ENCODE data around the gene KRT7.
"Not testable (repeated sequence)": the region's sequence is repeated elsewhere in the genome, so short reads cannot be mapped to it uniquely, and the experiment has no call there.

Gene KRT7

DNA sequence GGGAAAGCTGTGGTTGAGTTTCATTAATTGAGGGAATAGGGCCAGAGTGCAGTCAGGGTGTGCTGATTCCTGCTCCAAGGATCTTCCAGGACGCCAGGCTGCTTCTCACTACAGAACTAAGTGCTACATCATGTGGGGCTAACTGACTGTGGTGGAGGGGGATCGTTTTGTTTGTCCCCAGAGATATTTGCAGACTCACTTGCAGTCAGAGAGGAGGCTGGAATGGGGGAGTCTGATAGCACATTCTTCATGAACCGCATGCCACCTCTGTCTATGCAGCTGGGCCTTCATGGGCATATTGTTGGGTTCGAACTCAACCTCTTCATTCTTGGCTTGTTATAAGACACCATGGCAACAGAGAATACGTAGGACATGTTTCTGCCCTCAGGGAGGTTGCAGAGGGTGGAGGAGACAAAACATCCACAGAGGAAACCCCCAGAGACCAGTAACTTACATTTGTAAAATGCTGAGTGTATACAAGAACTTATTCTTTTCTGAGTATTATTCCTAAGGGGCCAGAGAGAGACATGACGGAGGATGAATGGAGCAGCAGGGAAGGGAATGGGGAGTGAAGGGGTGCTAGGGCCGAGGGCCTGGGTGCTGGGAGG is 13.0 kb downstream of the KRT7 start:
- DNase-seq: no peak

DNA sequence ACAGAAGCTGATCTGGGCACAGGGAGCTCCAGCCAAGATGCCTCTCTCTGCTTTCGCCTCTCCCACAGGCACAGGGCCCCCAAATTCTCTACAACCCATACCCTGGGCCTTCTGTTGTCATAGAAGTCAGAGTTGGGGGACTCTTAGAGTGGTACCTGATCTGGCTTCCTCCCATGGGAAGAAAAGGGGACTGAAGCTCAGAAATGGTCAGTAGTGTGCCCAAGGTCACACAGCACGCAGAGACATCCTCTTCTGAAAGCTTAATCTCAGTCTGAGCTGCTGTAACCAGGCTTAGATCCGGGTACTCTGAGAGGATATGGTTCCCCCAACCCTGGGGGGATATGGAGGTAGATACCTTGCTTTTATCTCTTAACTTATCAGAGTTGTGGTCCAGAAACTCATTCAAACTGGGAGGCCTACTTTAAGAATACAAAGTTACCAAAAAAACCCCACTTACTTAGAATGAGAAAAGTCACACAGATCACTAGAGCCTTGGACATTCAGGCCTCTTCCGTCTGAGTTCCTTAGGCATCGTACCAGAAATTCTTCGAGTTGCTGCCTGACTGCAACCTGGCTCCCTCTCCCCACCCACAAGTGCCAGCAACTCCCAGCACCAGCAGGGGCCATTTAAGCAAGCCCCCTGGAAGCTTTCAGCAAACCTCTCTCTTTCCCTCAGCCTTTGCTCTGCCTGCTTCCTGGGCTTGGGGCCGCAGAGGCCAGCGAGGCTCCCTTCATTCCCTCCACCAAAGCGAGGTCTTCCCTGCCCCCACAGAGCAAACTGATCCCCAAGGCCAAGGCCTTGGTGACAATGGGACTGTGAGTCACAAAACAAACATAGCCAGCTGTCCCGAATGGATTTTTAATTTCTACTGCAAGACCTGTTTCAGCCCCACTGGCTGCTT is 13.9 kb downstream of the KRT7 start:
- no peak for DNase-seq

DNA sequence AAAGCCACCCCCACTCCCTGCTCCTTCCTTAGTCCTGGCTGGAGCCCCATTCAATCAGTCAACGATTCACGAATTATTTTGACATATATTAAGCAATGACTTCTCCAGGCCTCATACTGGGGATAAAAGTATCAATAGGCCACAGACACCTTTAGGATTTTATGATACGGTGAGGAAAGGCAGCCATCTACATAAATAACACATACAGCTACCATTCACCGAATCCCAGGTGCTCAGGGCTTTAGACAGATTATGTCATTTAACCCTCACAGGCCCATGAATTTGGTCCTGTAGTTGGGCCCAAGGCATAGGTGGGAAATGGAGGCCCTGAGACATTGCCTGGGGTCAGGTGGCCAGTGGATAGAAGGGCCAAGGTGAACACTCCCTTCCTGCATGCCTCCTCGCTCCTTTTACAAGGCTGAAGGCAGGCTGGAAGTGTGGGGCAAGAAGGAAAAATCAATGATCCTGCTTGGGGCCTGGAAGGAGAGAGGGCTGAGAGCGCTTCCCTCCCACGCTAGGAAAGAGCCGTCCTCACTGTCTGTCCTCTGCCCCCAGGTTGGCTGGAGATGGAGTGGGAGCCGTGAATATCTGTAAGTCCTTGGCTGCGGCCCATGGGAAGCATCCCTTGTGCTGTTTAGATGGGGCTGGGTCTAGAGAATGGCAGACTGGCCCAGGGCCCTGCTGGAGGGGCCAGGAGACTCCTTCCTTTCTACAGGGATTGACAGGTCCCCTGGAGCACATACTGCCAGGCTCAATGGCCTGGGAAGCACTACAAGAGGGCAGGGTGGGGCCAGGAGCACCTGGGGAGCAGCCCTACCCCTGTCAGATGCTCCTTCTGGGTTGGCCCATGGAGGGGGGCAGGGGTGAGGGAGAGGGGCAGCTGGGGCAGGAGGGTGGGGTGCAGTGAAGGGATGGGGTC is 14.8 kb downstream of the KRT7 start:
- no peak for DNase-seq

DNA sequence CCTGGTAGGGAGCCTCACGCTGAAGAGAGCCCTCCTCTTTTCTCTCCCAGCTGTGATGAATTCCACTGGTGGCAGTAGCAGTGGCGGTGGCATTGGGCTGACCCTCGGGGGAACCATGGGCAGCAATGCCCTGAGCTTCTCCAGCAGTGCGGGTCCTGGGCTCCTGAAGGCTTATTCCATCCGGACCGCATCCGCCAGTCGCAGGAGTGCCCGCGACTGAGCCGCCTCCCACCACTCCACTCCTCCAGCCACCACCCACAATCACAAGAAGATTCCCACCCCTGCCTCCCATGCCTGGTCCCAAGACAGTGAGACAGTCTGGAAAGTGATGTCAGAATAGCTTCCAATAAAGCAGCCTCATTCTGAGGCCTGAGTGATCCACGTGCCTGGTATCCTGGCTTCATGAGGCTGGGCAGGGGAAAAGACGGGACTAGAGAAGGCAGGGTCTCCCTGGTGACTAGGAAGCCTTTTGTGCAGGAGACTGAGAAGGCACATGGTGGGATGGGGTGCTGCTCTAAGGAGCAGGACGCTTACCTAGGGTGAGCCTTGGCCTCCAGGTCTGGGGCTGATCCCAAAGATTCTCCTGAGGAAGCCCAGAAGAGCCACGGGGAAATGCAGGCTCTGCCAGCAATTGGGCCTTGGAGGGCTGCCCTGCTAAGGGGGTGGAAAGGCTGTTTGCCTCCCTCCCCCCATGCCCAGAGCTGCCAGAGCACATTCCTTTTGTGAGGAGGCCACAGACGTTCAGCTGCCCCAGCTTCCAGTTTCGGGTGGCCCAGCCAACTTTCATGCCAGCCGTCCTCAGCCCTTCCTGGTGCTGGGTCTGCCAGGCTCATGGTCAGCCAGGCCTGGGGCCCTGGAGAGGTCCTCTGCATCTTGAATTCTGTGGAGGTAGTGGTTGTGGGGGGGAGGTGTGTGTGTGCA is 15.8 kb downstream of the KRT7 start:
- no peak for DNase-seq

DNA sequence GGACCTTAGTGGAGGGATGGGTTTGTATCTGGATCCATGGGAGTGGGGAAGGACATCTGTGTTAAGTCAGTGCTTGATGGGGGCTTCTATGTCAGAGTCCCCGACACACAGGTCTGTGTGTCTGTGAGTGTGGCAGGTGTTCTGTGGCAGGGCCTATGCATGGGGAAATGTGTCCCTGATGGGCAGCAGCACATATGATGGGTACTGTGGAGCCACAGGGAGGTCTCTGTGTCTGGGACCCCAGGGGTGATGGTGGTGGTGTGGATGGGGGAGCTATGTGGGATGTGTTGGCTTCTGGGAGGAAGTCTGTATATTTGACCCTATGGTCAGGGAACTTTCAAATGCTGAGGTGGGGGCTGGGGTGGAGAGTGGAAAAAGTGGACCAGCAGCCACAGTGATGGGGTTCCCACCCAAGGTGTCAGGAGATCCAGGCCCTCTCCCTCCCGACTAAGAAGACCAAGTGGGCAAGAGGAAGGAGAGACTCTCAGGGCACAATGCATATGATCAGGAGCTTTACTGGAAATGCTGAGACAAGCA is 16.5 kb downstream of the KRT7 start:
- DNase-seq: no peak

DNA sequence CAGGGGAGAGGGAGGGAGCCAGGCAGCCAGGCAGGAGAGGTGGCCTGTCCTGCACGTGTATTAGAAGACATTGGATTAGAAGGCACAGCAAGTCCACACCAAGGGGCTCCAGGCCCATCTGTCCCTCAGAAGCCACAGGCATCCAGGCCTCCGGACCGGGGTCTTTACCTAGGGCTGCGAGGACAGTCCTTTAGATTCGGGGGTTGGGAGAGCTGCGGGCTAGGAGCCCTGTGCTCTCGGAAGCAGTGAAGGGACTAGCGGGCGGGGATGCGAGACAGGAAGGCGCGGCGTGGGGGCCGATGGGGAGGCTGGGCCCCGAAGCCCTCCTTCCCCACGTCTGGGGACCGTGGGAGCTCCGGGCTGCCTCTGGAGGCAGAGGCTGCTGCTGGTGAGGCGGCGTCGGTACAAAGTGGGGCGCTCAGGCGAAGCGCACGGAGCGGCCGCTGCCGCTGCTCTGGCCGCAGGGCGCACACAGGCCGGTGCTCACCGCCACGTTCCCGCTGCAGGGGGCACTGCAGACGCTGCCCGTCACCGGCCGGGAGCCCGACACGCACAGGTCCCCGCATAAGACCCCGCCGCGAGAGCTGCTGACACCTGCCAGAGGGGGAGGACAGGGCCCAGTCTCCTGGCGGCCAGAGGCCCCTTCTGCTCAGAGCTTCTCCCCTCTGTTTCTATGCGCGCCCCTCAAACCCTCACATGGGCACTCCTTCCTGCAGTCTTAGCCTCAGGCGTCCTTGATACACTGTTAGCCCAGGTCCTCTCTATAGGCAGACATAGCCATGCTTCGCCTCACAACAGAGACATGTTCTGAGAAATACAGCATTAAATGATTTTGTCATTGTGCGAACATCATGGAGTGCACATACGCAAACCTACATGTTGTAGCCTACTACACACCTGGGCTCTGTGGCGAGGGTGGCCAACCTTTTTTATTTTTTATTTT is 17.3 kb downstream of the KRT7 start:
- no peak for DNase-seq

DNA sequence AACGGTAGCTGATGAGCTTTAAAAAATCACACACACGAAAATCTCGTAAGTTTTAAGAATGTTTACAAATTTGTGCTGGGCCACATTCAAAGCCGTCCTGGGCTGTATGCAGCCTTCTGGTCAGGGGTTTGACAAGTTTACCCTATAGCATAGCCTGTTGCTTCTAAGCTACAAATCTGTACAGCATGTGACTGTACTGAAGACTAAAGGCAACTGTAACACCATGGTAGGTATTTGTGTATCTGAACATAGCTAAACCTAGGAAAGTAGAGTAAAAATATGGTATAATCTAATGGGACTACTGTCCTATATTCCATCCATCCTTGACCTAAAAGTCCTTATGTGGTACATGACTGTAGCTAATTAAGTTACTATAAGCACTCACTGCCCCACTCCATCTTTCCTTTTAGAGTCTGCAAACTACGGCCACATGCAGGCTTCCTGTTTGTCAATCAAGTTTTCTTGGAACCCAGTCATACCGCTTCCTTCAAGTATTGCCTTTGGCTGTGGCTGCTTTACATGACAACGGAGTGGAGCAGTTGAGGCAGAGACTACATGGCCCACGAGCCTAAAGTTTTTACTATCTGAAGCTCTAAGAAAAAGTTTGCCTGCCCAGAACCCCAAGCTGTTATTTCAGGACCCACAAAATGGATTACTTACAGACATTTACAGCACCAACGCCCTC is 18.5 kb downstream of the KRT7 start:
- peak; percentile 24 for DNase-seq

DNA sequence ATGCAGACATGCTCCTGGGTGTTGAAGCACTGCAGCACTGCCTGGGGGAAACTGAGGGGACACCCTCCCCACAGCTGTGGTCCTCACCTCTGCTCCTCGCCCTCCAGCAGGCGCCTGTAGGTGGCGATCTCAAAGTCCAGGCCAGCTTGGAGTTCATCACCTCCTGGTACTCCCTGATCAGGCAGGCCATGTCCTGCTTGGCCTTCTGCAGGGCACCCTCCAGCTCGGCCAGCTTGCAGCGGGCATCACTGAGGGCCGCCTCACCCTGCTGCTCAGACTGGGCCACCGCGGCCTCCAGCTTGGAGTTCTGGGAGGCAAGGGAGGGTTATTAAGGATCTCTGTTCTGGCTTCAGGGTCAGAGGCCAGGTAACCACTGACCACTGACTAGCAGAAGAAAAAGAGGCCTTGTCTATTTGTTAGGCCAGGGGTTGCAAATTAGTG is 19.2 kb downstream of the KRT7 start:
- peak; percentile 18 for DNase-seq

DNA sequence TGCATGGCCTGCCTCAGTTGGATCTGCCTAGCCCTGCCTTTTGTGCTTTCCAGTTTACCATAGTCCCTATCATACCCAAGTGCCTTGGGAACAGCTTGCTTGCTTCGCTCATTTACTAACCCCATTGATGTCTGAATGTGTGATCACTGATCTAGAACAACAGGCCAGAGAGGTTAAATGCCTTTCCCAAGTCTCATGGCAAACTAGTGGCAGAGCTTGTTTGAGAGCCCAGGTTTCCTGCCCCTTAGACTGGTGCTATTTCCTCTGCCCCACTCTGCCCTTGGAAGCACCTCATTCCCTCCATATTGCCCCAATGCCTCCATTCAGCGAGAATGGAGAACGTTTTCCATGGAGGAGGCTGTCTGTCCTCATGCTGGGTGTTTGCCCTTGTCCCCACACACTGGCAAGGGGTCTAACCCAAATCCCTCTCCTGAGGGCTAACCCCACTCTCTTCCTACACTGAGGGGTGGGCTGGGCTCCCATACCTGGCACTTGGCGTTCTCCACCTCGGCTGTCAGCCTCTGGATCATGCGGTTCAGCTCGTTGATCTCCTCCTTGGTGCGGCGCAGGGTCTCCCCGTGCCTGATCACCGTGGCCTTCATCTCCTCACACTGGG is 19.8 kb downstream of the KRT7 start:
- no peak for DNase-seq

DNA sequence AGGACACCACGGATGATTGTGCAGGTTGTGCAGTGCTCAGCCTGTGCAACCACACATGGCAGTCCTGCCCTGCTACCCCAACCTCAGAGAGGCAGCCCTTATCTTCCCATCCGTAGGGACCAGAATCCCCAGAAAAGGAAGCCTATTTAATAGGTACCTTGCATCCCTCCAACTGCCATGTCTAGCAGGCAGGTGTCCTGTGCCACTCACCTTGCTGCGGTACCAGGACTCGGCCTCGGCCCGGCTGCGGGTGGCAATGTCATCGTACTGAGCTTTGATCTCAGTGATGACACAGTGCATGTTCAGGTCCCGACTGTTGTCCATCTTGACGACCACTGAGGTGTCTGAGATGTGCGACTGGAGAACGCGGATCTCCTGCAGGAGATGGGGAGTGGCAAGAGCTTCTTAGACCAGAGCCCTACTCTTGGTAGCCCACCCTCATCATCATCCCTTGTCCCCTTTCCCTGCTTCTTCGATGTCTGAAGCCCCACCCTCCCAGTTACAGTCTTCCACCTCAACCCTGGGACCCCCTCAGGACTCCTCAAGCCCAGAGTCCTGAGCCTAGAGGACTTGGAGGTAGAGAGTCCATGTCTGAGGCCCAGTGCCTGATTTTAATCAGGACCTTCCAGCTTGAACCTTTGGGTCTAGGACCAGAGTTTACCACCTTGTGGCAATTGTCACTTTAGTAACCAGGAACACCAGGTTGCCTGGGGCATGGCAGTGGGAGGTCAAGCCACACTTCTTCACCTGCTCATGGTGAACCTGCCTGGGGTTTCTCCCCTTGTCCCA is 20.5 kb downstream of the KRT7 start:
- DNase-seq: no peak

DNA sequence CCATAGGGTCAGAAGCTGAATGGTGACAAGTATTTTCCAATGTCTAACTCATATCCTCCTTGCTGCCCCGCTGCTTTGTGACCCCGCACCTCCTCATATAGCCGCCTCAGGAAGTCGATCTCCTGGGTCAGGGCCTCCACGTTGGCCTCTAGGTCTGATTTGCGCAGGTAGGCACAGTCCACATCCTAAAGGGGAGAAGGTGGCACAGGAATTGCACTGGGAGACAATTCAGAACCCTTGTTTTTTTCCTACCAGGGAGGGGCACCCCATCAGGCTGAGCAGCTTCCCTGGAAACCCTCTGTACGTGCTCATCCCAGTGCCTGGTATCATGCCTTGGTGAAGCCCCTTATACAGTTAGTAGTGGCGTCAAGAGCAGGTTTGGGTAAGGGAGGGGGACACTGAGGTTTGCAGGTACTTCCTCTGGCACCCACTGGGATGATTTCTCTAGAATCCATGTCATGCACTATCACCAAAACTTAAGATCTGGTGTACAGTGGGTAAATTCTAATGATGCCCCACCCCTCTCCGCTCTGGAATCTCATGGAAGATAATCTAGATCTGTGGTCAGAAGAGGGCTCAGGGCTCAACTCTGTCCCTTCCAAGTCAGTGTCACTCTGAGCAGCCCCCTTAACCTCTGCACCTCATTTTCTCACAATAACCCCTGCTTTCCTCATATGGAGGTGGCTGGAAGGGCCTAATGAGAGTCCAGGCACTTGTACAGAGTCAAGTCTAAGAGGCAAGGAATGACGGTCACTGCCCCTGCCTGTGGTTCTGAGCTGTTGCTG is 21.3 kb downstream of the KRT7 start:
- no peak for DNase-seq

DNA sequence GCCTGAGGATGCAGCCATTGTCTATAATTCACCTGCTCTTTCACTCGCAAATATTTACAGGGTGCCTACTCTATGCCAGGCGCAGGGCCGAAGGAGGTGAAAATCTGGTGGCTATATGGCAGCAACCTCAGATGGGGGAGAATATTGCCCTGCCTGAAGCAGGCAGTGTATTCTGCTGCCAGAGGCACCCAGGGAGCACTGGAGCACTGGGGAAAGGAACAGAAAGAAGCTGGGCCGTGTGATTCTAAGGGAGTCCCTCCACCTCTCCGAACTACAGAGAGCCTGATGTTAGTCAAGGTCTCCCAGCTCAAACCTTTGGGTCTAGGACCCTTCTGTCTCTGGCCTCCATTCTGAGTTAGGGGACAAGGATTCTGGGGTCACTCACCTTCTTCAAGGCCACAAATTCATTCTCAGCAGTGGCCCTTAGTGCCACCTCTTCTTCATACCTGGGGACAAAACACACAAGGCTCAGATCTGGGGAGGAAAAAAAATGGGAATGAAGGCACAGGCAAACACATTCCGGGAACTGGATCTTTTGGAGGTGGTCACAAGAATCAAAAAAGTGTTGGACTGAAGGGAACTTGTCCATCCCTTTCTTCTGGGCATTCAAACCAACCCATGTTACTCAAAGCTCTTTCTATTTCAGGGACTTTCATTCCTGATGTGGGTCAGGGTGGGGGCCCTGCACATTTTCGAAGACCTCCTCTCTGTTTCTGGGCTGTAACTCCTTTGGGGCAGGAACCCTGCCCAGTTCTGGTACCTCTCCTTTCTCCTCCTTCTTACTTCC is 22.1 kb downstream of the KRT7 start:
- DNase-seq: no peak

DNA sequence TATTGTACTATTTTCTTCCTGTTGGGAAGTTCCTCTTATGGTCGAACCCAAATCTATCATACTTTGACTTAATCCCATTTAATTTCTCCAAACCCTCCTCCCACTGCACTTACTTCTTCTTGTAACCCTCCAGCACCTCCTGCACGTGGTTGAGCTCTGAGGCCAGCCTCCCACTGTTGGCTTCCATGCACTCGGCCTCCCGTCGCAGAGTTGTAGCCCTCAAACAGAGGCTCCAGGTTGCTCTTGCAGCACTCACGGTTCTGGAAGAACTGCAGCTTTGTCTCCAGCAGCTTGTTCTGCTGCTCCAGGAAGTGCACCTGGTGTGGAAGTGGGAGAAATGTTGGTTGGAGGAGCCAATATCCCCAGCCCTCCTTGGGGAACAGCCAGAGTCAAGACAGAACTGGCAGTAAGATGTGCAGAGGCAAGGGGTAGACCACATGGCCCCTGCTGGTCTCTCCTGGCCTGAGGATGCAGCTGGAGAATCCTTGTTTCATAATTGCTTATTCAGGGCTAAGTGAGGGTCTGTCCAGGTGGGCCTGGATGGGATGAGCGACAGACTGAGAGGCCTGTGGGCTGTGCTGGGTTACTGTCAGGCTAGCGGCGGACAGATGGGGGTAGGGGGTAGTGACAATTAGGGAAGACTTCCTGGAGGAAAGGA is 23.0 kb downstream of the KRT7 start:
- DNase-seq: no peak

DNA sequence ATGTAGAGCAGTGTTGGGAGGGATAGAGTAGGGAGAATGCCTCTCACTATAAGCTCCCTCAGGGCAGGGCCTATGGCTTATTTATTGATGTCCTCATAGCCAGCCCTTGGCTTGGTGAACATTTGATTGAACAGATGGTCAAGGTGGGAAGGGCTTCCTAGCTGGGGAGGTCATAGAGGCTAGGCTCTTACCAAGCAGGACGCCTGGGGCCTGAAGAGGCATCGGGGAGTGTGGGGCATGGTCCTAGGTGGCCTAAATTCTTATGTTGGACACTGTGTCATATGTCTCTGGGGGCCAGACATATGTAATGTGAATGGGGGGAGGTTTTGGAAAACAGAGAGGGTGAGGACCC is 23.5 kb downstream of the KRT7 start:
- no peak for DNase-seq

DNA sequence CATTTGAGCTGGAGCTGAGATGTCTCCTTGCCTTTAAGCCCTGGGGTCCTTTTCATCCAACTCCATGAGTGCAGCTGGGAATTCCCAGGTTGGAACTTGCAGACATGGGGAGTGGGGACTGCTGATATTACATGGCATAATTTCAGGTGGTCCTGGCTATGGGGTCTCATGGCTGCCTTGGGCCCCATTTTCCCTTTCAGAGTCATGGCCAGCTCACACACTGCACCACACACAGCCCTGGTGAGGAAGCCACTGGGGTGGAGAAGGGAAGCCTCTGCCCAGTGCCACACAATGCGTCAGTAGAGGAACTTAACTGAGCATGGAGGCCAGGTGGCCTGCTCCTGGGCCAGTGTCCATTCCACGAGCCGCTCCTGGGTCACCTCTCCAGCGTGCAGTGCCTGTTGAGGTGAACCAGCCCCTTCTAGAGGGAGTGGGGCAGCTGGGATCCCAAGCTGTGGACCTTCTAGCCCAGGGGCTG is 24.1 kb downstream of the KRT7 start:
- DNase-seq: no peak

DNA sequence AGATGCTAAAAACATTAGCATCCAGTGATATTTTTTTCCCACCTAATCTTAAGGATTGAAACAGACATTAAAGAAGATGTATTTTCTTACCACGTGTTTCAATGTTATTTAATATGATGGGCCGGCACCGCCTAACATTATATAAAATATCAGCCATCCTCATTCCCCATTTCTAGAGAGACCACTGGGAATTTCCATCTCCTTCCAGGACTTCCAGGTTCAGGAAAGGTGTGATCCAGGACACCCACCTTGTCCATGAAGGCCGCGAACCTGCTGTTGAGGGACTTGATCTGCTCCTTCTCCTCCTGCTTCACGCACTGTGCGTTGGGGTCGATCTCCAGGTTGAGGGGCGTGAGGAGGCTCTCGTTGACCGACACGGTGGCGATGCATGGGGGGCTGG is 24.9 kb downstream of the KRT7 start:
- not testable (repeated sequence) for DNase-seq

Data from hematopoietic multipotent progenitor cell treated with erythropoietin and hydrocortisone succinate and interleukin-3 and kit ligand, for 6 days (in vitro differentiated cells).